ENCODE data around the gene MID1IP1. TPM values are rescaled to one million over a fixed set of nuclear protein-coding genes. Genes with fewer than 3 reads are reported as not detected.

The MID1IP1 gene
- total RNA-seq, 4 donors from 2014 or later: 112 to 173 (median 117) TPM

- Histone ChIP-seq H3K4me1 (peaks cover 4 to 16% of the 10 kb centered on the region in 2 donors), H3K36me3 (no peaks in the 10 kb centered on the region), H3K27ac (peak overlapping the region; percentile 91 to 96 (median 94)), H3K4me3 (peak overlapping the region; percentile 51 to 76 (median 74)), H3K27me3 (no peaks in the 10 kb centered on the region), H3K9me3 (no peaks in the 10 kb centered on the region)
- DNase-seq: no peak
- in situ Hi-C loops (cut with MboI; ENCODE audit: low sequenced_read_pairs in 4 of 4): loop anchor here in 1 of 4 donors (10.0 kb wide), 1 partner anchor 130 kb away; no protein-coding TSS in a partner anchor
- intact Hi-C loops (cut with DNase I; ENCODE audit: low total_unique reads): loop anchor here (2.0 to 10.0 kb wide), 4 partner anchors 58 to 1370 kb away; no protein-coding TSS in a partner anchor
- ATAC-seq: no peak
- TF ChIP-seq POLR2A (IDR thresholded peaks at IDR 0.05) (peak in 1 of 2 donors; percentile 58), CTCF (IDR thresholded peaks at IDR 0.05 in 4 of 5, conservative IDR thresholded peaks at IDR 0.05 in 1 of 5) (no peak)
Observed at GRCh38 chrX:38804432-38804681, 3.1 kb downstream of the MID1IP1 start.

GRCh38 chrX:38804682-38805431 is 3.6 kb downstream of the MID1IP1 start:
- peak overlapping the region; percentile 51 to 76 (median 74) for H3K4me3 ChIP-seq
- peak overlapping the region; percentile 91 to 96 (median 94) for H3K27ac ChIP-seq
- no peaks in the 10 kb centered on the region for H3K27me3 ChIP-seq
- no peak for TF ChIP-seq POLR2A (IDR thresholded peaks at IDR 0.05)
- no peak for TF ChIP-seq CTCF (IDR thresholded peaks at IDR 0.05 in 4 of 5, conservative IDR thresholded peaks at IDR 0.05 in 1 of 5)
- DNase-seq: peak in 1 of 2 donors; percentile 23
- ATAC-seq: no peak
- peaks cover 4 to 16% of the 10 kb centered on the region in 2 donors for H3K4me1 ChIP-seq
- intact Hi-C loops (cut with DNase I; ENCODE audit: low total_unique reads): loop anchor here (2.0 to 10.0 kb wide), 4 partner anchors 57 to 1370 kb away; no protein-coding TSS in a partner anchor
- in situ Hi-C loops (cut with MboI; ENCODE audit: low sequenced_read_pairs in 4 of 4): loop anchor here in 1 of 4 donors (10.0 kb wide), 1 partner anchor 130 kb away; no protein-coding TSS in a partner anchor
- no peaks in the 10 kb centered on the region for H3K9me3 ChIP-seq
- H3K36me3 ChIP-seq: no peaks in the 10 kb centered on the region

- DNase-seq: peak; percentile 25 to 75
Observed at GRCh38 chrX:38805432-38806389, 4.5 kb downstream of the MID1IP1 start.

More at GRCh38 chrX:38805432-38806389, 4.5 kb downstream of the MID1IP1 start:
- H3K36me3 ChIP-seq: no peaks in the 10 kb centered on the region
- H3K4me3 ChIP-seq: peak overlapping the region; percentile 51 to 76 (median 74)
- intact Hi-C loops (cut with DNase I; ENCODE audit: low total_unique reads): loop anchor here (2.0 to 10.0 kb wide), 2 partner anchors 133 to 1369 kb away; no protein-coding TSS in a partner anchor
- H3K4me1 ChIP-seq: peaks cover 4 to 9% of the 10 kb centered on the region in 2 donors
- no peaks in the 10 kb centered on the region for H3K27me3 ChIP-seq
- peak overlapping the region; percentile 91 to 96 (median 94) for H3K27ac ChIP-seq
- H3K9me3 ChIP-seq: no peaks in the 10 kb centered on the region
- in situ Hi-C loops (cut with MboI; ENCODE audit: low sequenced_read_pairs in 4 of 4): loop anchor here in 1 of 4 donors (10.0 kb wide), 1 partner anchor 129 kb away; no protein-coding TSS in a partner anchor
- TF ChIP-seq CTCF (IDR thresholded peaks at IDR 0.05 in 4 of 5, conservative IDR thresholded peaks at IDR 0.05 in 1 of 5) (peak in 2 of 5 experiments; percentile 15), POLR2A (IDR thresholded peaks at IDR 0.05) (peak; percentile 27 to 32)
- ATAC-seq: peak; percentile 14 to 32
